K562 (cell line): ENCODE measurements around the gene PTPN12. TPM values are rescaled to one million over a fixed set of nuclear protein-coding genes. Genes with fewer than 3 reads are reported as not detected.
A peak's percentile ranks its signal among the peaks of the same experiment; 100 is the strongest.

ENCODE experiments used
- ATAC-seq: fragments of 200-7000 bp; cut with Tn5 transposase; 3 replicates; pipeline ENCODE4 v1.9.1; 2020; ENCODE audit warnings: moderate library complexity
- BruUV-seq: library from RNA; stranded (reverse); fragments of 400-500 nt; replicated peaks from 2 replicates; lab custom pipeline; 2021; lab: Mats Ljungman, UMichigan
- CTCF ChIA-PET: fragments of 300-600 bp; formaldehyde crosslinking; extraction: SDS; loops from one replicate; lab custom pipeline; 2021; ENCODE audit warnings: low intra/inter-chr PET ratio; lab: Yijun Ruan, JAX
- POLR2A ChIA-PET: fragments of 300-600, 350-650 bp; sonication (Branson Sonifier 250); formaldehyde crosslinking; extraction: SDS; loops from one replicate; lab custom pipeline; 2021; ENCODE audit warnings: antibody characterized with exemption, inconsistent platforms; lab: Yijun Ruan, JAX
- DNase-seq, 4 experiments: peaks; one replicate each; pipeline versions ENCODE4 v3.0.0 to v3.0.0-alpha.2; 2011 to 2018; ENCODE audit warnings: low spot score in 3 of 4, mixed read lengths in 3 of 4; ENCODE audit errors: extremely low read depth in 1 of 4
- FAIRE-seq: peaks from 2 replicates; lab custom pipeline; 2011; peaks lifted over from hg19 to GRCh38; lab: Jason Lieb, UNC
- H2AFZ ChIP-seq: 2 replicates; pipeline ENCODE4 v1.6.0; 2011; ENCODE audit warnings: low read depth, low read length, control low read depth, inconsistent platforms
- H3K27ac ChIP-seq: fragments of 200-600 bp; 3 replicates; pipeline ENCODE4 v1.8.0; 2011; ENCODE audit warnings: low read depth, mild to moderate bottlenecking, control low read depth, inconsistent platforms, low read length, moderate library complexity, mixed read lengths; ENCODE audit errors: extremely low read depth
- H3K27me3 ChIP-seq, 2 experiments: fragments of 300-600 bp in 1 of 2; 2 replicates in 1 of 2; 3 replicates in 1 of 2; pipeline versions ENCODE4 v1.6.0 to v1.8.0; 2011; ENCODE audit warnings: inconsistent platforms in 2 of 2, low read length in 2 of 2, mild to moderate bottlenecking in 1 of 2, mixed read lengths in 1 of 2, moderate library complexity in 1 of 2; ENCODE audit not compliant: control insufficient read depth in 2 of 2, insufficient read depth in 2 of 2
- H3K36me3 ChIP-seq: fragments of 300-600 bp; 3 replicates; pipeline ENCODE4 v1.8.0; 2011; ENCODE audit warnings: mild to moderate bottlenecking, low read length, inconsistent platforms; ENCODE audit not compliant: control insufficient read depth, insufficient read depth
- H3K4me1 ChIP-seq, 2 experiments: fragments of 200-600 bp in 1 of 2; replicated peaks in 1 of 2; 2 replicates in 1 of 2; 3 replicates in 1 of 2; pipeline versions ENCODE4 v1.5.1 to v1.8.0; 2011; ENCODE audit warnings: inconsistent platforms in 2 of 2, low read length in 2 of 2, mild to moderate bottlenecking in 1 of 2, mixed read lengths in 1 of 2, moderate library complexity in 1 of 2; ENCODE audit not compliant: control insufficient read depth in 2 of 2, insufficient read depth in 2 of 2
- H3K4me2 ChIP-seq: 2 replicates; pipeline ENCODE4 v1.6.1; 2011; ENCODE audit warnings: low read length, control low read depth, inconsistent platforms, mixed read lengths; ENCODE audit not compliant: insufficient read depth
- H3K4me3 ChIP-seq: fragments of 200-600 bp; sonication (generic), shearing (Covaris generic); 2 replicates; pipeline ENCODE4 v1.5.1; 2016; ENCODE audit warnings: control low read depth, inconsistent platforms
- H3K79me2 ChIP-seq: fragments of 200-600 bp; 3 replicates; pipeline ENCODE4 v1.8.0; 2011; ENCODE audit warnings: low read length, inconsistent platforms; ENCODE audit not compliant: control insufficient read depth, insufficient read depth
- H3K9ac ChIP-seq, 2 experiments: 2 replicates each; pipeline versions ENCODE4 v1.6.0 to v1.6.1; 2011; ENCODE audit warnings: low read depth in 2 of 2, low read length in 2 of 2, control low read depth in 1 of 2, inconsistent platforms in 1 of 2, mild to moderate bottlenecking in 1 of 2, mixed read lengths in 1 of 2; ENCODE audit not compliant: insufficient read depth in 1 of 2
- H3K9me1 ChIP-seq: one replicate; pipeline ENCODE4 v1.6.0; 2011; ENCODE audit warnings: inconsistent platforms, mild to moderate bottlenecking, low read length, moderate library complexity; ENCODE audit not compliant: control insufficient read depth, insufficient read depth
- H3K9me3 ChIP-seq: replicated peaks from 2 replicates; pipeline ENCODE4 v1.5.1; 2011; ENCODE audit warnings: low read depth, low read length, inconsistent platforms; ENCODE audit not compliant: control insufficient read depth, insufficient read depth
- H4K20me1 ChIP-seq: replicated peaks from 2 replicates; pipeline ENCODE4 v1.6.1; 2011; ENCODE audit warnings: low read length, inconsistent platforms, mixed read lengths; ENCODE audit not compliant: control insufficient read depth, insufficient read depth
- CBX2 ChIP-seq: fragments of 200-600 bp; sonication (generic); IDR thresholded peaks from one replicate; pipeline ENCODE4 v1.6.1; 2012; ENCODE audit warnings: mild to moderate bottlenecking, low read length, inconsistent platforms; ENCODE audit not compliant: insufficient read depth, poor library complexity, severe bottlenecking
- HOXB6 ChIP-seq: fragments of 250-450 bp; sonication (Bioruptor Pico); IDR thresholded peaks from 2 replicates; pipeline ENCODE4 v1.5.1; 2022; ENCODE audit warnings: mild to moderate bottlenecking, borderline replicate concordance
- L3MBTL2 ChIP-seq: fragments of 450-650 bp; IDR thresholded peaks from 2 replicates; pipeline ENCODE4 v1.6.1; 2016; ENCODE audit warnings: mild to moderate bottlenecking, moderate library complexity
- PTBP1 ChIP-seq: fragments of 200-400 bp; formaldehyde crosslinking; IDR thresholded peaks from 2 replicates; pipeline ENCODE4 v1.6.1; 2017; ENCODE audit warnings: low read depth, low read length
- ZKSCAN1 ChIP-seq: fragments of 150-350 bp; IDR thresholded peaks from 2 replicates; pipeline ENCODE4 v1.6.1; 2016; ENCODE audit warnings: low read depth, low read length
- ZNF212 ChIP-seq: fragments of 450-650 bp; formaldehyde crosslinking; IDR thresholded peaks from 2 replicates; pipeline ENCODE4 v1.4.0; 2020; ENCODE audit warnings: mild to moderate bottlenecking
- ZNF444 ChIP-seq: fragments of 250-450 bp; sonication (Bioruptor Pico); IDR thresholded peaks from 2 replicates; pipeline ENCODE4 v1.4.0; 2020; ENCODE audit warnings: mild to moderate bottlenecking, moderate library complexity
- WGBS: fragments of 100-300 bp; shearing (Covaris generic); methylation state at CpG from one replicate; pipeline ENCODE4 v1.1.6; 2016; ENCODE audit warnings: low coverage, mixed read lengths; ENCODE audit not compliant: insufficient coverage; ENCODE audit errors: missing lambda C conversion rate; 5-methylcytosine and 5-hydroxymethylcytosine counted together
- in situ Hi-C: fragments of 300-500 bp; cut with MboI; formaldehyde crosslinking; loops from 4 replicates; pipeline ENCODE4 v1.15.0; 2018; ENCODE audit warnings: inconsistent platforms, mixed read lengths
- intact Hi-C: fragments of 100-400 bp; cut with micrococcal nuclease; formaldehyde crosslinking; loops from 2 replicates; pipeline ENCODE4 v1.14.2; 2022
- polyA plus RNA-seq, 8 experiments: library from polyadenylated mRNA; depleted of rRNA in 4 of 8; stranded (reverse) in 5 of 8; unstranded in 3 of 8; fragments of >200 nt; fragmentation: Nextera tagmentation in 2 of 8; fragmentation: Illumina TruSeq in 1 of 8; extraction: Ambion mirVana in 2 of 8; extraction: Trizol in 1 of 8; gene quantifications; 2 replicates each; pipeline versions ENCODE4 v1.2.1 to v1.2.3, GENCODE V29; 2011 to 2014; ENCODE audit warnings: inconsistent platforms in 1 of 8, missing spikeins in 1 of 8
- total RNA-seq, 7 experiments: library from RNA; depleted of rRNA in 6 of 7; stranded (reverse); fragments of >200 nt in 6 of 7; fragmentation: Illumina TruSeq in 2 of 7; extraction: Trizol in 2 of 7; gene quantifications; 2 replicates each; pipeline versions ENCODE4 v1.2.1 to v1.2.3, GENCODE V29; 2011 to 2021; ENCODE audit warnings: low replicate concordance in 1 of 7
- TF ChIP-seq, protein P1 (sequence below): fragments of 250-450 bp; sonication (Bioruptor Pico); IDR thresholded peaks from 2 replicates; pipeline ENCODE4 v1.8.0; 2022; ENCODE audit warnings: inconsistent platforms
- TF ChIP-seq, protein P2 (sequence below): sonication (generic); formaldehyde crosslinking; IDR thresholded peaks from 2 replicates; pipeline ENCODE4 v1.8.1; 2023; ENCODE audit warnings: mild to moderate bottlenecking, missing genetic modification reagents

The PTPN12 gene
- total and polyA plus RNA-seq, 9 of the 15 experiments (the other 6 are each of a cell fraction or from before 2014, with no cell fraction given): 15.3 to 79.8 (median 26.6) TPM

DNA sequence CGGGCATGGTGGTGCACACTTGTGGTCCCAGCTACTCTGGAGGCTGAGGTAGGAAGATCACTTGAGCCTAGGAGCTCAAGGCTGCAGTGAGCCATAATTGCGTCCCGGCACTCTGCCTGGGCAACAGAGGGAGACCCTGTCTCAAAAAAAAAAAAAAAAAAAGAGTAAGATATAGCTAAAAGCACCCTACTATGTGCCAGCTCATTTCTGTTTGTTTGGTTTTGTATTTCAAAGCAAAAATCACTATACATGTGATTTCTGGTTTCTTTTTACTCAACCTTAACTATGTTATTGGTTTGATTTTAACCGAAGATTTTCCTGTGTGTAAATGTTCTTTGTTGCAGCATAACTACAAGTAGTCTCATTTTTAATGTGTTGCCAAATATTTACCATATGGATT is 92.7 kb downstream of the PTPN12 start:
- intact Hi-C loops (no loop called here), in situ Hi-C loops (no loop called here)
- TF ChIP-seq ZKSCAN1: peak; percentile 67
- TF ChIP-seq HOXB6: no peak
- no peaks in the 10 kb centered on the region for H3K79me2 ChIP-seq
- no peaks in the 10 kb centered on the region for H3K9me1 ChIP-seq
- H3K4me3 ChIP-seq: no peak overlapping the region
- FAIRE-seq (no peak), DNase-seq (no peak), ATAC-seq (no peak)
- no peaks in the 10 kb centered on the region for H3K27me3 ChIP-seq
- H3K36me3 ChIP-seq: peaks cover 61% of the 10 kb centered on the region
- WGBS: 91% methylated on average over 4 of the region's 4 CpGs
- no peaks in the 10 kb centered on the region for H3K9me3 ChIP-seq
- ChIA-PET POLR2A (interaction anchor here (0.8 to 0.9 kb wide), 2 partner anchors 13 to 19 kb away, joined by 3 read pairs; no protein-coding TSS in a partner anchor), CTCF (no interaction called here)
- H2AFZ ChIP-seq: no peak overlapping the region
- H4K20me1 ChIP-seq: no peaks in the 10 kb centered on the region
- BruUV-seq: no TSS peak
- H3K4me1 ChIP-seq: no peaks in the 10 kb centered on the region
- no peak overlapping the region for H3K27ac ChIP-seq
- no peak overlapping the region for H3K4me2 ChIP-seq
- H3K9ac ChIP-seq: no peak overlapping the region

DNA sequence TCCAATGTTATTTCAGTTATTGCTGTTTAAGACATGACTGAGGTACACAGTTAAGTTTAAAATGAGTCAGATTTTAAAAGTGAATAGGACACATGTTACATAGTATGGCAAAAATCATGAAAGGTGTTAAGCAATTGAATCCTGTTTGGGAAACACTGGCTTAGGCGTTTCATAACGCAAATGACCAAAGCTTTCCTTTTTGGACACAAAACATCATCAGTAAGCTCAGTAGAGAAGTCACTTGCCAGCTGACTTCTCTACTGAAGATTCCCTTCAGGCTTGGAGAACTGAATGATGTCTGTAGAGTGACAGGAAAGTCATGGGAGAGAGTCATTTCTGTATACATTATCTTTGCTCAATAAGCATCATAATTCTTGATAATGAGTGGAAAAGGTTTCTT is 94.7 kb downstream of the PTPN12 start:
- CTCF ChIA-PET: no interaction called here
- no peak for ATAC-seq
- no TSS peak for BruUV-seq

More for the DNA sequence above, 94.7 kb downstream of the PTPN12 start:
- Histone ChIP-seq H3K27me3 (no peaks in the 10 kb centered on the region), H2AFZ (no peak overlapping the region), H3K36me3 (peaks cover 67% of the 10 kb centered on the region), H3K4me2 (no peak overlapping the region), H3K27ac (no peak overlapping the region), H3K9ac (no peak overlapping the region), H4K20me1 (no peaks in the 10 kb centered on the region), H3K9me3 (no peaks in the 10 kb centered on the region), H3K4me1 (no peaks in the 10 kb centered on the region), H3K9me1 (no peaks in the 10 kb centered on the region), H3K4me3 (no peak overlapping the region), H3K79me2 (no peaks in the 10 kb centered on the region)
- TF ChIP-seq, protein P1, sequence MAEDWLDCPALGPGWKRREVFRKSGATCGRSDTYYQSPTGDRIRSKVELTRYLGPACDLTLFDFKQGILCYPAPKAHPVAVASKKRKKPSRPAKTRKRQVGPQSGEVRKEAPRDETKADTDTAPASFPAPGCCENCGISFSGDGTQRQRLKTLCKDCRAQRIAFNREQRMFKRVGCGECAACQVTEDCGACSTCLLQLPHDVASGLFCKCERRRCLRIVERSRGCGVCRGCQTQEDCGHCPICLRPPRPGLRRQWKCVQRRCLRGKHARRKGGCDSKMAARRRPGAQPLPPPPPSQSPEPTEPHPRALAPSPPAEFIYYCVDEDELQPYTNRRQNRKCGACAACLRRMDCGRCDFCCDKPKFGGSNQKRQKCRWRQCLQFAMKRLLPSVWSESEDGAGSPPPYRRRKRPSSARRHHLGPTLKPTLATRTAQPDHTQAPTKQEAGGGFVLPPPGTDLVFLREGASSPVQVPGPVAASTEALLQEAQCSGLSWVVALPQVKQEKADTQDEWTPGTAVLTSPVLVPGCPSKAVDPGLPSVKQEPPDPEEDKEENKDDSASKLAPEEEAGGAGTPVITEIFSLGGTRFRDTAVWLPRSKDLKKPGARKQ (CRISPR knock-in tag): no peak
- TF ChIP-seq CBX2: no peak
- no peak for TF ChIP-seq L3MBTL2
- no peak for TF ChIP-seq ZNF444 (CRISPR knock-in tag)
- no peak for TF ChIP-seq PTBP1
- TF ChIP-seq, protein P2, sequence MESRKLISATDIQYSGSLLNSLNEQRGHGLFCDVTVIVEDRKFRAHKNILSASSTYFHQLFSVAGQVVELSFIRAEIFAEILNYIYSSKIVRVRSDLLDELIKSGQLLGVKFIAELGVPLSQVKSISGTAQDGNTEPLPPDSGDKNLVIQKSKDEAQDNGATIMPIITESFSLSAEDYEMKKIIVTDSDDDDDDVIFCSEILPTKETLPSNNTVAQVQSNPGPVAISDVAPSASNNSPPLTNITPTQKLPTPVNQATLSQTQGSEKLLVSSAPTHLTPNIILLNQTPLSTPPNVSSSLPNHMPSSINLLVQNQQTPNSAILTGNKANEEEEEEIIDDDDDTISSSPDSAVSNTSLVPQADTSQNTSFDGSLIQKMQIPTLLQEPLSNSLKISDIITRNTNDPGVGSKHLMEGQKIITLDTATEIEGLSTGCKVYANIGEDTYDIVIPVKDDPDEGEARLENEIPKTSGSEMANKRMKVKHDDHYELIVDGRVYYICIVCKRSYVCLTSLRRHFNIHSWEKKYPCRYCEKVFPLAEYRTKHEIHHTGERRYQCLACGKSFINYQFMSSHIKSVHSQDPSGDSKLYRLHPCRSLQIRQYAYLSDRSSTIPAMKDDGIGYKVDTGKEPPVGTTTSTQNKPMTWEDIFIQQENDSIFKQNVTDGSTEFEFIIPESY: no peak
- no peak for TF ChIP-seq ZNF212 (CRISPR knock-in tag)
- POLR2A ChIA-PET: no interaction called here
- in situ Hi-C loops (no loop called here), intact Hi-C loops (no loop called here)
- WGBS: 79% methylated on average over 2 of the region's 2 CpGs
- FAIRE-seq (no peak), DNase-seq (no peak)
